Measurements from ENCODE around the gene ACKR3. TPM values are rescaled to one million over a fixed set of nuclear protein-coding genes. Genes with fewer than 3 reads are reported as not detected.
A peak's percentile ranks its signal among the peaks of the same experiment; 100 is the strongest.

Gene ACKR3
- total RNA-seq, 1 donor from 2014 or later: 70.6 TPM

DNA sequence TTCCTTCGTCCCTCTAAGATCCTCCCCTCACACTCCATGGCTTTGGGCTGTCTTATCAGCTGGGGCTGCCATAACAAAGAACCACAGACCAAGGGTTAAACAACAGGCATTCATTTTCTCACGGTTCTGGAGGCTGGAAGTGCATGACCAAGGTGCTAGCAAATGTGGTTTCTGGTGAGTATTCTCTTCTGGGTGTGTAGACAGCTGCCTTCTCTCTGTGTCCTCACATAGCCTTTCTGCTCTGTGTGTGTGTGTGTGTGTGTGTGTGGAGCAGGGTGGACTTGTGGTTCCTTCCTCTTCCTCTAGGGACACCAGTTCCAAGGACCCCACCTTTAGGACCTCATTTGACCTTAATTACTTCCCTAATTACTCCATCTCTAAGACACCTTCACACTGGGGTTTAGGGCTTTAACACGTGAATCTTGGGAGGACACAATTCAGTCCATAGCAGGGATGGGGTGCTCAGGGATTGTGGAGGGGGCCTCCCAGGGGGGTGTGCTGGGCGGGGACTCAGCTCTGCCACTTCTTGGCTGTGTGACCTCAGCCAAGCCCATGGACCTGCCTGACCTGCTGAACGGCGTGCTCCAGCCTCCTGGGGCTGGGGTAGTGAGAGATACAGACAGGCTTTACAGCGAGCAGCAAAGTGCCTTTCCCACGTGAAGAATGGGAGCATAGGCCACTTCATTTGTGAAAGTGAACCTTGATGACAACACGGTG is 38.0 kb downstream of the ACKR3 start:
- peak overlapping the region; percentile 81 for H3K27ac Mint-ChIP-seq
- DNase-seq (ENCODE audit: low spot score in 2 of 2, unreplicated experiment in 2 of 2): no peak

DNA sequence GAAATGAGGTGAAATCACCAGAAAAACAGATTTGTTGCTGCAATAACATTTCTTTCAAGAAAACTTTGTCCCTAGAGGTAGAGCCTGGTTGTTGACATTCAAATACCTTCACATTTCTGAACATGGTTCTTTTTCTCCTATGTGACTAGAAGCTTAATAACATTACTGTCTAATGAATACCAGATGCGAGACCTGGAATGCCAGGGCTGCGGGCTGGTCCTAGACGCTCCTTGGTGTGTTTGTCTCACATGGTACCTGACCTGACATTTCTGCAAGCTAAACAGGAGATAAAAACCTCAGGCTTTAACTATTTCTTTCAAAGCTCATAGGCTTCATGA is 38.5 kb downstream of the ACKR3 start:
- TF ChIP-seq, protein P1, sequence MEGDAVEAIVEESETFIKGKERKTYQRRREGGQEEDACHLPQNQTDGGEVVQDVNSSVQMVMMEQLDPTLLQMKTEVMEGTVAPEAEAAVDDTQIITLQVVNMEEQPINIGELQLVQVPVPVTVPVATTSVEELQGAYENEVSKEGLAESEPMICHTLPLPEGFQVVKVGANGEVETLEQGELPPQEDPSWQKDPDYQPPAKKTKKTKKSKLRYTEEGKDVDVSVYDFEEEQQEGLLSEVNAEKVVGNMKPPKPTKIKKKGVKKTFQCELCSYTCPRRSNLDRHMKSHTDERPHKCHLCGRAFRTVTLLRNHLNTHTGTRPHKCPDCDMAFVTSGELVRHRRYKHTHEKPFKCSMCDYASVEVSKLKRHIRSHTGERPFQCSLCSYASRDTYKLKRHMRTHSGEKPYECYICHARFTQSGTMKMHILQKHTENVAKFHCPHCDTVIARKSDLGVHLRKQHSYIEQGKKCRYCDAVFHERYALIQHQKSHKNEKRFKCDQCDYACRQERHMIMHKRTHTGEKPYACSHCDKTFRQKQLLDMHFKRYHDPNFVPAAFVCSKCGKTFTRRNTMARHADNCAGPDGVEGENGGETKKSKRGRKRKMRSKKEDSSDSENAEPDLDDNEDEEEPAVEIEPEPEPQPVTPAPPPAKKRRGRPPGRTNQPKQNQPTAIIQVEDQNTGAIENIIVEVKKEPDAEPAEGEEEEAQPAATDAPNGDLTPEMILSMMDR (IDR thresholded peaks at IDR 0.05; ENCODE audit: unreplicated experiment): no peak
- no peaks in the 10 kb centered on the region for H3K36me3 Mint-ChIP-seq
- H3K9me3 Mint-ChIP-seq: no peaks in the 10 kb centered on the region
- H3K4me3 Mint-ChIP-seq: no peak overlapping the region
- H3K27me3 Mint-ChIP-seq (ENCODE audit: low read depth): no peaks in the 10 kb centered on the region
- H3K27ac Mint-ChIP-seq: peak overlapping the region; percentile 81
- no peak for DNase-seq (ENCODE audit: low spot score in 2 of 2, unreplicated experiment in 2 of 2)
- peaks cover 53% of the 10 kb centered on the region for H3K4me1 Mint-ChIP-seq

More for the DNA sequence above, 38.0 kb downstream of the ACKR3 start:
- TF ChIP-seq, protein P1 (IDR thresholded peaks at IDR 0.05; ENCODE audit: unreplicated experiment): no peak
- Mint-ChIP-seq H3K36me3 (no peaks in the 10 kb centered on the region), H3K4me3 (no peak overlapping the region), H3K4me1 (peaks cover 51% of the 10 kb centered on the region), H3K27me3 (ENCODE audit: low read depth) (no peaks in the 10 kb centered on the region), H3K9me3 (no peaks in the 10 kb centered on the region)

DNA sequence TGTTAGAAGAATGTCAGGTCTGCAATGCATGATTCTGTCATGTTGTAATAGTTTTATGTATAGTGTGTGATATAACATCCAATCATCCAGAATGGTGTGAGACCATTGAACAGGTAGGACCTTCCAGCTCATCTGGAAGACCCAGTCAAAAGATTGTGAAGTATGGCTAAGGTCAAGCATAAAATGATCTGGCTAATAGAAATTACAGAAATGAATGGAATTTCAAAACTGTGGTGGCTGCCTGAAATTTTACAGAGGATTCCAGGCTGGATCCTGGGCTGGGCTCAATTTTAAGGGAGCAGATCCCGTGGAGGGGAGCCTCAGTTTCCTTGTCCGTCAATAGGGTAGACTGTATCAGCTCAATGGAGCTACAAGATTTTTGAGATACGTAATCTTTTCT is 39.1 kb downstream of the ACKR3 start:
- H3K27ac Mint-ChIP-seq: peak overlapping the region; percentile 81
- no peaks in the 10 kb centered on the region for H3K27me3 Mint-ChIP-seq (ENCODE audit: low read depth)

DNA sequence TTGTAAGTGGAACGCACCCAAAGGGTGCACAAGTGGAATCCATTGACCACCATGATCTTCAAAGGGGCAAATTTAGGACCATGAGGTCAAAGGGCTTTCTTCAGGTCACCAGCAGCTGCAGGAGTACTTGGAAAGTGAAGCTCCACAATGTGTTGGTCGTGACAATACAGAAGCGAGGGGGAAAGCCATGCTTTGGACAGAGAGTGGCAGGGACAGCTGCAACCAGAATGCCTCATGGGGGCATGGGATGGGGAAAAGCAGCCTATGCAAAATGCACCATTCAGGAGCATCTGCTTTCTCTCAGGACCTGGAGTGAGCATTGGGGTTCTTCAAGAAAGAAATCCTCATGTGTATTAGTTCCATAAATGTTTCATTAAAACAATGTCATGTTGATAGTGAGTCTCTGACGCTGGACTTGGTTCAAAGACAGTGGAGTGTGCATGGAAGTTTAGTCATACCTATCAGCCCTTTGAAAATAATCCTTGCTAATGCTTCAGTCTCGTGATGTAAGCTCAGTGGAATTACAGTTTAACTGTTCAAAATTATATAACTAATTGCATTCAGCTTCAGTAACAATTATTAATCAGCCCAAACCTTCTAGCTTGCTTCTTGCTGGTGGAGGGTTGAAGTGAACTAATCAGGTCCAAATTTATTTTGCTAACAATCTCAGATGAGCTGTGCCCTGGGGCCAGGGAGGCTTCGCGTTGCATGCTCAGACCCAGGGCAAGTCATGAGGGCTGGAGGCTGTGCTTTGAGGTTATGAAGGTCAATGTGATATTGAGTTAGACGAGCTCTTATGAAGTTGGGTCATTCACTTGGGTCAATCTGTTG is 41.6 kb downstream of the ACKR3 start:
- H3K4me3 Mint-ChIP-seq: no peak overlapping the region
- TF ChIP-seq, protein P1 (IDR thresholded peaks at IDR 0.05; ENCODE audit: unreplicated experiment): no peak
- H3K9me3 Mint-ChIP-seq: no peaks in the 10 kb centered on the region
- no peak for DNase-seq (ENCODE audit: low spot score in 2 of 2, unreplicated experiment in 2 of 2)
- no peaks in the 10 kb centered on the region for H3K27me3 Mint-ChIP-seq (ENCODE audit: low read depth)
- peak overlapping the region; percentile 7 for H3K27ac Mint-ChIP-seq
- H3K4me1 Mint-ChIP-seq: peaks cover 52% of the 10 kb centered on the region
- no peaks in the 10 kb centered on the region for H3K36me3 Mint-ChIP-seq

More for the DNA sequence above, 39.1 kb downstream of the ACKR3 start:
- H3K9me3 Mint-ChIP-seq: no peaks in the 10 kb centered on the region
- no peak for DNase-seq (ENCODE audit: low spot score in 2 of 2, unreplicated experiment in 2 of 2)
- H3K36me3 Mint-ChIP-seq: no peaks in the 10 kb centered on the region
- TF ChIP-seq, protein P1 (IDR thresholded peaks at IDR 0.05; ENCODE audit: unreplicated experiment): no peak
- H3K4me3 Mint-ChIP-seq: no peak overlapping the region
- H3K4me1 Mint-ChIP-seq: peaks cover 53% of the 10 kb centered on the region

DNA sequence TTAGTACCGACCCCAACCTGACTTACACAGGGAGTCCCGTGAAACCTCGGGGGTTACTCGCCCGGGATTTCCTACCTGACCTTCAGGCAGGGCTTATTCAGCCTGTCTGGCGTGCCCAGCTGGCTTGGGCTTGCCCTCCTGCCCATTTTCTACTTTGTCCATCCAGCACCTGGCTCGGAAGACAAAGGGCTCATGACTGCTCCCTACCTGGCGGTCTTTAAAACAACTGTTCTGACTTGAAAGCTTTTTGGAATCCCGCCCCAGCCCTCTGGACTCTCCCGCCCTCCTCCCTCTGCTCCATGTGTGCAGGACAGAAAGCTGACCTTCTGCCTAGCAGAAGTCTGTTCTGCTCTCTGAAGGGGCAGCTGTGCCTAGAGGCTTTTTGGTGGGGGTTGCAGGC is 43.1 kb downstream of the ACKR3 start:
- TF ChIP-seq, protein P1 (IDR thresholded peaks at IDR 0.05; ENCODE audit: unreplicated experiment): no peak
- no peaks in the 10 kb centered on the region for H3K27me3 Mint-ChIP-seq (ENCODE audit: low read depth)
- H3K27ac Mint-ChIP-seq: no peak overlapping the region
- no peaks in the 10 kb centered on the region for H3K36me3 Mint-ChIP-seq
- DNase-seq (ENCODE audit: low spot score in 2 of 2, unreplicated experiment in 2 of 2): no peak
- H3K9me3 Mint-ChIP-seq: no peaks in the 10 kb centered on the region
- no peak overlapping the region for H3K4me3 Mint-ChIP-seq
- peaks cover 52% of the 10 kb centered on the region for H3K4me1 Mint-ChIP-seq

All from mesothelial cell of epicardium (in vitro differentiated cells).